Mesendoderm (in vitro differentiated cells): Measurements from ENCODE around the gene RNF224.

Experiments
- DNase-seq: peaks from one replicate; pipeline ENCODE4 v3.0.0; 2013
- H2AK5ac ChIP-seq: 2 replicates; pipeline ENCODE4 v1.6.1; 2013; ENCODE audit warnings: low read length, inconsistent platforms
- H2BK120ac ChIP-seq: 2 replicates; pipeline ENCODE4 v1.6.1; 2013; ENCODE audit warnings: low read depth, mild to moderate bottlenecking, low read length, moderate library complexity, mixed read lengths
- H2BK15ac ChIP-seq: replicated peaks from 2 replicates; pipeline ENCODE4 v1.6.1; 2013; ENCODE audit warnings: low read depth, mild to moderate bottlenecking, moderate library complexity
- H2BK5ac ChIP-seq: 2 replicates; pipeline ENCODE4 v1.6.1; 2013; ENCODE audit warnings: low read length, inconsistent platforms
- H3K18ac ChIP-seq: 2 replicates; pipeline ENCODE4 v1.6.1; 2013; ENCODE audit warnings: mild to moderate bottlenecking, low read length, mixed read lengths
- H3K23ac ChIP-seq: one replicate; pipeline ENCODE4 v1.6.1; 2013; ENCODE audit warnings: low read length
- H3K27ac ChIP-seq: 2 replicates; pipeline ENCODE4 v1.5.1; 2013; ENCODE audit warnings: low read depth, mild to moderate bottlenecking, inconsistent platforms, low read length, moderate library complexity
- H3K27me3 ChIP-seq: 2 replicates; pipeline ENCODE4 v1.6.1; 2013; ENCODE audit warnings: low read length, control low read depth, mild to moderate bottlenecking, inconsistent platforms; ENCODE audit not compliant: insufficient read depth, poor library complexity
- H3K36me3 ChIP-seq: 2 replicates; pipeline ENCODE4 v1.6.1; 2013; ENCODE audit warnings: low read length, inconsistent platforms; ENCODE audit not compliant: control insufficient read depth, insufficient read depth
- H3K4ac ChIP-seq: one replicate; pipeline ENCODE4 v1.6.1; 2013; ENCODE audit warnings: low read depth, mild to moderate bottlenecking, low read length, moderate library complexity
- H3K4me1 ChIP-seq: 2 replicates; pipeline ENCODE4 v1.6.1; 2013; ENCODE audit warnings: low read depth, low read length, inconsistent platforms; ENCODE audit not compliant: control insufficient read depth
- H3K4me2 ChIP-seq: 2 replicates; pipeline ENCODE4 v1.6.1; 2013; ENCODE audit warnings: low read length
- H3K4me3 ChIP-seq: 2 replicates; pipeline ENCODE4 v1.5.1; 2013; ENCODE audit warnings: mild to moderate bottlenecking, low read length
- H3K56ac ChIP-seq: one replicate; pipeline ENCODE4 v1.6.1; 2013; ENCODE audit warnings: low read length
- H3K79me1 ChIP-seq: 2 replicates; pipeline ENCODE4 v1.6.1; 2013; ENCODE audit warnings: low read length, inconsistent platforms
- H3K79me2 ChIP-seq: 2 replicates; pipeline ENCODE4 v1.6.1; 2013; ENCODE audit warnings: mild to moderate bottlenecking, low read length; ENCODE audit not compliant: control insufficient read depth, insufficient read depth
- H3K9ac ChIP-seq: 2 replicates; pipeline ENCODE4 v1.6.1; 2013; ENCODE audit warnings: low read length, inconsistent platforms
- H4K5ac ChIP-seq: one replicate; pipeline ENCODE4 v1.6.1; 2013; ENCODE audit warnings: low read length
- H4K8ac ChIP-seq: one replicate; pipeline ENCODE4 v1.6.1; 2013; ENCODE audit warnings: low read depth, mild to moderate bottlenecking, control low read depth, low read length, moderate library complexity
- WGBS: extraction: QIAGEN DNeasy Blood & Tissue Kit; methylation state at CpG from one replicate; pipeline ENCODE4 v1.1.7; 2013; ENCODE audit warnings: low lambda C conversion rate, missing lambda C conversion rate; ENCODE audit not compliant: insufficient coverage; ENCODE audit errors: extremely low coverage; 5-methylcytosine and 5-hydroxymethylcytosine counted together

Gene RNF224

GRCh38 chr9:137190315-137190856 is 36.9 kb upstream of the RNF224 start:
- H3K9ac ChIP-seq, result no peak overlapping the region

GRCh38 chr9:137191245-137191644 is 36.1 kb upstream of the RNF224 start:
- no peak for DNase-seq
- H2BK5ac ChIP-seq, result no peak overlapping the region
- H3K79me2 ChIP-seq, result peaks cover 16% of the 10 kb centered on the region
- no peak overlapping the region for H2BK120ac ChIP-seq
- no peak overlapping the region for H3K27ac ChIP-seq
- H4K8ac ChIP-seq, result no peak overlapping the region
- no peaks in the 10 kb centered on the region for H3K27me3 ChIP-seq
- no peaks in the 10 kb centered on the region for H3K36me3 ChIP-seq
- H3K4me1 ChIP-seq, result peaks cover 3% of the 10 kb centered on the region
- no peak overlapping the region for H3K4me3 ChIP-seq
- H4K5ac ChIP-seq, result no peak overlapping the region
- H3K18ac ChIP-seq, result no peak overlapping the region
- H2BK15ac ChIP-seq, result no peak overlapping the region
- no peak overlapping the region for H3K23ac ChIP-seq
- no CpG with 5 or more reads among the region's 3 CpGs for WGBS
- no peak overlapping the region for H2AK5ac ChIP-seq
- H3K4me2 ChIP-seq, result no peak overlapping the region
- peaks cover 19% of the 10 kb centered on the region for H3K79me1 ChIP-seq
- no peak overlapping the region for H3K9ac ChIP-seq
- no peak overlapping the region for H3K56ac ChIP-seq
- no peak overlapping the region for H3K4ac ChIP-seq

More at GRCh38 chr9:137190315-137190856, 36.9 kb upstream of the RNF224 start:
- no peak for DNase-seq
- Histone ChIP-seq H4K8ac (no peak overlapping the region), H3K18ac (no peak overlapping the region), H3K27ac (no peak overlapping the region), H3K4me2 (no peak overlapping the region), H3K79me1 (peaks cover 19% of the 10 kb centered on the region), H3K4me1 (peaks cover 3% of the 10 kb centered on the region), H2AK5ac (no peak overlapping the region), H2BK120ac (no peak overlapping the region), H3K27me3 (no peaks in the 10 kb centered on the region), H2BK5ac (no peak overlapping the region), H3K56ac (no peak overlapping the region), H4K5ac (no peak overlapping the region), H3K4ac (no peak overlapping the region), H3K4me3 (no peak overlapping the region), H3K23ac (no peak overlapping the region), H3K36me3 (no peaks in the 10 kb centered on the region), H3K79me2 (peaks cover 16% of the 10 kb centered on the region), H2BK15ac (no peak overlapping the region)
- no CpG with 5 or more reads among the region's 9 CpGs for WGBS

DNA sequence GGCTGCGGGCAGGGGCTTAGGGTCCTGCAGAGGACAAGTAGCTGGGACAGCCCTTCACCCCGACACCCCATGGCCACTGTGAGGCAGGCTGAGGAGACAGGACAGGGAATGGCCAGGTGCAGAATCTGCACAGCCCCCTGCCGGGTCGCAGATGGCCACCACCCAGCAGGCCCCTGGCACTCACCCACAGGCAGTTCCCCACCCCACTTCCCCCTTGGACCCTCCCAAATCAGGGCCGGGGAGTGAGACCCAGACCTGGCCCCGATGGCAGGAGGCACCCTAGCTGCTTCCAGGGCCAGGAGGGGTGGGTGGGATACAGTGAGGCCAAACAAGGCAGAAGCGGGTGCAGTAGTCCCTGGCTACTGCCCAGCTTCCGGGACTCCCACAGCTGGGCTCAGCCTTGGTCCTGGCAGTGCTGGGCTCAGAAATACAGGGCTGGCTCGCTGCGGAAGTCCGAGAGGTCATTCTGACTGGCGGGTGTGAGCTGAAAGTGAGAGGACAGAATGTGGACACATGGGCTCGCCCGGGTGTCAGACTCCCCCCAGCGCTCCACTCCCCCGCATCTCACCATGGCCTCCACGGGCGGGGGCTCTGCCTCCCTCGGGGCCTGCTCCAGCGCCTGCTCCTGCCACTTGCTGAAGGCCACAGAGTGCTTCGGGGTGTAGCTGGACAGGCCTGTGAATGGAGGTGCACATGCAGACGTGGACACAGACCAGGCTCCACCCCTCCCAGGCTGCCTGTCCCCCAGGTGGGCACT is 35.4 kb upstream of the RNF224 start:
- H3K27ac ChIP-seq, result no peak overlapping the region
- H3K4me3 ChIP-seq, result no peak overlapping the region
- H3K36me3 ChIP-seq, result no peaks in the 10 kb centered on the region
- no peaks in the 10 kb centered on the region for H3K27me3 ChIP-seq
- H3K18ac ChIP-seq, result no peak overlapping the region
- peaks cover 12% of the 10 kb centered on the region for H3K79me2 ChIP-seq
- no peak overlapping the region for H3K4ac ChIP-seq
- DNase-seq, result no peak
- H2AK5ac ChIP-seq, result no peak overlapping the region
- no peak overlapping the region for H3K56ac ChIP-seq
- no peak overlapping the region for H3K4me2 ChIP-seq
- no peak overlapping the region for H4K5ac ChIP-seq
- no peak overlapping the region for H3K23ac ChIP-seq
- no peak overlapping the region for H3K9ac ChIP-seq
- H3K79me1 ChIP-seq, result peaks cover 18% of the 10 kb centered on the region
- H2BK5ac ChIP-seq, result no peak overlapping the region
- WGBS, result no CpG with 5 or more reads among the region's 22 CpGs
- H3K4me1 ChIP-seq, result peaks cover 3% of the 10 kb centered on the region
- H2BK120ac ChIP-seq, result no peak overlapping the region
- H2BK15ac ChIP-seq, result no peak overlapping the region
- no peak overlapping the region for H4K8ac ChIP-seq

GRCh38 chr9:137192448-137192780 is 34.9 kb upstream of the RNF224 start:
- no peak for DNase-seq

GRCh38 chr9:137192859-137193258 is 34.4 kb upstream of the RNF224 start:
- Histone ChIP-seq H3K36me3 (no peaks in the 10 kb centered on the region), H3K4me1 (peaks cover 3% of the 10 kb centered on the region), H2BK15ac (no peak overlapping the region), H3K9ac (no peak overlapping the region), H2AK5ac (no peak overlapping the region), H3K79me2 (peaks cover 4% of the 10 kb centered on the region), H3K27ac (no peak overlapping the region), H4K5ac (no peak overlapping the region), H3K56ac (no peak overlapping the region), H2BK5ac (no peak overlapping the region), H3K79me1 (peaks cover 10% of the 10 kb centered on the region), H3K27me3 (no peaks in the 10 kb centered on the region), H3K4me3 (no peak overlapping the region), H2BK120ac (no peak overlapping the region), H3K4me2 (no peak overlapping the region), H3K18ac (no peak overlapping the region), H3K4ac (no peak overlapping the region), H4K8ac (no peak overlapping the region), H3K23ac (no peak overlapping the region)
- no peak for DNase-seq
- WGBS, result no CpG with 5 or more reads among the region's 2 CpGs

More at GRCh38 chr9:137192448-137192780, 34.9 kb upstream of the RNF224 start:
- H3K79me2 ChIP-seq, result peaks cover 7% of the 10 kb centered on the region
- no peaks in the 10 kb centered on the region for H3K27me3 ChIP-seq
- H2BK5ac ChIP-seq, result no peak overlapping the region
- H3K4me1 ChIP-seq, result peaks cover 3% of the 10 kb centered on the region
- no peak overlapping the region for H3K9ac ChIP-seq
- no peaks in the 10 kb centered on the region for H3K36me3 ChIP-seq
- WGBS, result no CpG with 5 or more reads among the region's 10 CpGs
- no peak overlapping the region for H4K8ac ChIP-seq
- H3K4me2 ChIP-seq, result no peak overlapping the region
- H2BK120ac ChIP-seq, result no peak overlapping the region
- no peak overlapping the region for H3K23ac ChIP-seq
- H3K56ac ChIP-seq, result no peak overlapping the region
- H3K4ac ChIP-seq, result no peak overlapping the region
- H3K18ac ChIP-seq, result no peak overlapping the region
- H4K5ac ChIP-seq, result no peak overlapping the region
- no peak overlapping the region for H3K4me3 ChIP-seq
- no peak overlapping the region for H2AK5ac ChIP-seq
- H3K27ac ChIP-seq, result no peak overlapping the region
- peaks cover 13% of the 10 kb centered on the region for H3K79me1 ChIP-seq
- no peak overlapping the region for H2BK15ac ChIP-seq
